HepG2 (cell line): ENCODE results near the gene VPS54. TPM values are rescaled to one million over a fixed set of nuclear protein-coding genes. Genes with fewer than 3 reads are reported as not detected.

Source experiments
- AGO2 ChIP-seq: fragments of 200-400 bp; formaldehyde crosslinking; optimal IDR thresholded peaks from 2 replicates; pipeline ENCODE3; 2017; ENCODE audit warnings: mild to moderate bottlenecking, low read depth, low read length, moderate library complexity
- AHR ChIP-seq: IDR thresholded peaks from 2 replicates; pipeline ENCODE4 v1.6.1; 2018; ENCODE audit warnings: missing genetic modification reagents, missing compliant biosample characterization
- ARNTL ChIP-seq: sonication (generic); formaldehyde crosslinking; IDR thresholded peaks from 2 replicates; pipeline ENCODE4 v1.4.0; 2020; ENCODE audit warnings: mild to moderate bottlenecking, missing genetic modification reagents
- ATF3 ChIP-seq: sonication (generic); formaldehyde crosslinking; IDR thresholded peaks from 2 replicates; pipeline ENCODE4 v1.4.0; 2020; ENCODE audit warnings: missing genetic modification reagents
- CENPX ChIP-seq: sonication (generic); formaldehyde crosslinking; IDR thresholded peaks from 2 replicates; pipeline ENCODE4 v1.9.0; 2021; ENCODE audit warnings: mild to moderate bottlenecking, missing genetic modification reagents, moderate library complexity
- FOSL2 ChIP-seq: sonication (generic); formaldehyde crosslinking; IDR thresholded peaks from 2 replicates; pipeline ENCODE4 v1.4.0; 2020; ENCODE audit warnings: missing genetic modification reagents
- FOXP4 ChIP-seq: sonication (generic); formaldehyde crosslinking; IDR thresholded peaks from 2 replicates; pipeline ENCODE4 v1.4.0; 2020; ENCODE audit warnings: missing genetic modification reagents
- HNRNPLL ChIP-seq: fragments of 200-400 bp; formaldehyde crosslinking; IDR thresholded peaks from 2 replicates; pipeline ENCODE4 v1.6.1; 2017; ENCODE audit warnings: mild to moderate bottlenecking, low read depth, low read length; ENCODE audit not compliant: poor library complexity, severe bottlenecking
- KDM5B ChIP-seq: sonication (generic); formaldehyde crosslinking; IDR thresholded peaks from 2 replicates; pipeline ENCODE4 v1.4.0; 2020; ENCODE audit warnings: missing genetic modification reagents, mild to moderate bottlenecking, borderline replicate concordance
- POGK ChIP-seq: sonication (generic); formaldehyde crosslinking; conservative IDR thresholded peaks from 2 replicates; pipeline ENCODE4 v1.8.0; 2022; ENCODE audit warnings: mild to moderate bottlenecking, moderate library complexity, missing genetic modification reagents
- SRY ChIP-seq: sonication (generic); formaldehyde crosslinking; IDR thresholded peaks from 2 replicates; pipeline ENCODE4 v1.8.0; 2022; ENCODE audit warnings: mild to moderate bottlenecking, missing genetic modification reagents
- XBP1 ChIP-seq: sonication (generic); formaldehyde crosslinking; IDR thresholded peaks from 2 replicates; pipeline ENCODE4 v1.5.0; 2020; ENCODE audit warnings: missing genetic modification reagents
- ZBTB7A ChIP-seq: sonication (generic); formaldehyde crosslinking; IDR thresholded peaks from 2 replicates; pipeline ENCODE4 v1.8.0; 2022; ENCODE audit warnings: mild to moderate bottlenecking, missing genetic modification reagents
- ZNF350 ChIP-seq: sonication (generic); formaldehyde crosslinking; IDR thresholded peaks from 2 replicates; pipeline ENCODE4 v1.4.0; 2020; ENCODE audit warnings: mild to moderate bottlenecking, low read depth, missing genetic modification reagents, borderline replicate concordance
- ZNF713 ChIP-seq: sonication (generic); formaldehyde crosslinking; IDR thresholded peaks from 2 replicates; pipeline ENCODE4 v1.4.0; 2020; ENCODE audit warnings: mild to moderate bottlenecking, missing genetic modification reagents
- ZNF83 ChIP-seq: sonication (generic); formaldehyde crosslinking; IDR thresholded peaks from 2 replicates; pipeline ENCODE4 v1.4.0; 2020; ENCODE audit warnings: missing genetic modification reagents, mild to moderate bottlenecking, borderline replicate concordance
- polyA plus RNA-seq, 8 experiments: library from polyadenylated mRNA; depleted of rRNA in 3 of 8; stranded (reverse) in 7 of 8; unstranded in 1 of 8; fragments of >200 nt; fragmentation: Illumina TruSeq in 4 of 8; extraction: Trizol in 4 of 8; gene quantifications; 2 replicates each; pipeline versions ENCODE4 v1.2.1 to v1.2.3, GENCODE V29; 2011 to 2016; ENCODE audit warnings: low read depth in 4 of 8, missing spikeins in 1 of 8, mixed read lengths in 1 of 8; ENCODE audit not compliant: insufficient read depth in 1 of 8
- total RNA-seq, 5 experiments: library from RNA; depleted of rRNA; stranded (reverse); fragments of >200 nt; fragmentation: Illumina TruSeq; extraction: Trizol; gene quantifications; 2 replicates each; pipeline ENCODE4 v1.2.3, GENCODE V29; 2016; ENCODE audit warnings: low read depth in 1 of 5
- TF ChIP-seq, protein P1 (sequence below): sonication (generic); formaldehyde crosslinking; IDR thresholded peaks from 2 replicates; pipeline ENCODE4 v1.4.0; 2020; ENCODE audit warnings: missing genetic modification reagents

Gene VPS54
- total and polyA plus RNA-seq, 2 of the 13 experiments (the other 11 are each of a cell fraction or from before 2014, with no cell fraction given), result 64.7 to 77.5 TPM

DNA sequence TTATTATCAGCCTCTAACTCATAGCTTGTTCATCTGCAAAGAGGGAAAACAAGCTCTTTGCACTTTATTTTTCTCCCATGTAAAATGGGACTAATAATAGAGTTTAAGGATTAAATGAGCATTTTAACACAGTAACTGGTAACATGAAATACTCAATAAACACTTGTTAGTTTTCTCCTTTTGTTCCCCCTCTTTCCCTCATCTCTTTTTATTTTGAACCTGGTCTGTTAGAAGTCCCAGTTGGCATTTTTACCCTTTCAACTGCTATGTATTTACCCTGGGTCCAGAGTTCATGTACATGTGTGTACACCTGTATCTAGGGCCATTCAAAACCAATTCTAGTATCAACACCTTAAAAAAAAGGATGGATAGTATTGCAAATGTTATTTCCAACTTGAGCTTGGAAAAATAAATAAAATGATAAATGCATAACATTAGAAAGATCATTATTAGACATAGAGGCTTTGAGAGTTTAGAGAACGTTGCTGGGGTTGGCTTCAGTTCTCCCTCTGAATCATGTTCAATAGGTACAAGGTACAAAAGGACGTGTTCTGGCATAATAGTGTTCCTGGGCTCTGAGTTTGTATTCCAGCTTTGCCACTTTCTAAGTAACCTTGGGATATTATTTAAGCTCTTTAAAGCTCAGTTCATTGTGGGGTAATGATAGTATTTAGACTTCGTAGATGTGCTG is 5.2 kb upstream of the VPS54 start (continued):
- no peak for TF ChIP-seq ZNF83 (CRISPR knock-in tag)
- TF ChIP-seq, protein P1, sequence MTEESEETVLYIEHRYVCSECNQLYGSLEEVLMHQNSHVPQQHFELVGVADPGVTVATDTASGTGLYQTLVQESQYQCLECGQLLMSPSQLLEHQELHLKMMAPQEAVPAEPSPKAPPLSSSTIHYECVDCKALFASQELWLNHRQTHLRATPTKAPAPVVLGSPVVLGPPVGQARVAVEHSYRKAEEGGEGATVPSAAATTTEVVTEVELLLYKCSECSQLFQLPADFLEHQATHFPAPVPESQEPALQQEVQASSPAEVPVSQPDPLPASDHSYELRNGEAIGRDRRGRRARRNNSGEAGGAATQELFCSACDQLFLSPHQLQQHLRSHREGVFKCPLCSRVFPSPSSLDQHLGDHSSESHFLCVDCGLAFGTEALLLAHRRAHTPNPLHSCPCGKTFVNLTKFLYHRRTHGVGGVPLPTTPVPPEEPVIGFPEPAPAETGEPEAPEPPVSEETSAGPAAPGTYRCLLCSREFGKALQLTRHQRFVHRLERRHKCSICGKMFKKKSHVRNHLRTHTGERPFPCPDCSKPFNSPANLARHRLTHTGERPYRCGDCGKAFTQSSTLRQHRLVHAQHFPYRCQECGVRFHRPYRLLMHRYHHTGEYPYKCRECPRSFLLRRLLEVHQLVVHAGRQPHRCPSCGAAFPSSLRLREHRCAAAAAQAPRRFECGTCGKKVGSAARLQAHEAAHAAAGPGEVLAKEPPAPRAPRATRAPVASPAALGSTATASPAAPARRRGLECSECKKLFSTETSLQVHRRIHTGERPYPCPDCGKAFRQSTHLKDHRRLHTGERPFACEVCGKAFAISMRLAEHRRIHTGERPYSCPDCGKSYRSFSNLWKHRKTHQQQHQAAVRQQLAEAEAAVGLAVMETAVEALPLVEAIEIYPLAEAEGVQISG (CRISPR knock-in tag), result no peak
- TF ChIP-seq ATF3, result no peak
- no peak for TF ChIP-seq ZBTB7A (CRISPR knock-in tag)
- TF ChIP-seq FOSL2 (CRISPR knock-in tag), result peak; percentile 70
- no peak for TF ChIP-seq ZNF713
- TF ChIP-seq ARNTL, result no peak; the same call in 1 of the 2 replicates
- no peak for TF ChIP-seq XBP1 (CRISPR knock-in tag)
- TF ChIP-seq SRY (CRISPR knock-in tag), result no peak
- no peak for TF ChIP-seq KDM5B (CRISPR knock-in tag)
- no peak; the same call in 1 of the 2 replicates for TF ChIP-seq AHR (CRISPR knock-in tag)
- peak; percentile 80 for TF ChIP-seq FOXP4 (CRISPR knock-in tag)
- no peak for TF ChIP-seq CENPX
- TF ChIP-seq HNRNPLL, result no peak
- no peak for TF ChIP-seq AGO2
- TF ChIP-seq POGK (CRISPR knock-in tag), result no peak
- TF ChIP-seq ZNF350, result no peak
